H9 (cell line): ENCODE data around the gene B4GALNT4. TPM values are rescaled to one million over a fixed set of nuclear protein-coding genes. Genes with fewer than 3 reads are reported as not detected.

Experiments
- DNase-seq: peaks from one replicate; pipeline ENCODE4 v3.0.0-alpha.2; 2017
- H2AFZ ChIP-seq: one replicate; pipeline ENCODE4 v1.6.1; 2013; ENCODE audit warnings: mild to moderate bottlenecking, low read length, control low read depth, moderate library complexity
- H2AK5ac ChIP-seq: 2 replicates; pipeline ENCODE4 v1.6.1; 2013; ENCODE audit warnings: low read length, control low read depth, mixed read lengths; ENCODE audit not compliant: insufficient read length
- H2BK120ac ChIP-seq: one replicate; pipeline ENCODE4 v1.6.1; 2013; ENCODE audit warnings: low read depth, mild to moderate bottlenecking, low read length, control low read depth, inconsistent platforms; ENCODE audit not compliant: poor library complexity, severe bottlenecking
- H2BK12ac ChIP-seq: 2 replicates; pipeline ENCODE4 v1.6.1; 2013; ENCODE audit warnings: low read length, control low read depth, mixed read lengths, low read depth; ENCODE audit not compliant: insufficient read length
- H2BK15ac ChIP-seq: 2 replicates; pipeline ENCODE4 v1.6.1; 2013; ENCODE audit warnings: low read depth, low read length, control low read depth
- H2BK20ac ChIP-seq: one replicate; pipeline ENCODE4 v1.6.1; 2013; ENCODE audit warnings: low read depth, mild to moderate bottlenecking, low read length, control low read depth, inconsistent platforms; ENCODE audit not compliant: poor library complexity, severe bottlenecking
- H2BK5ac ChIP-seq: 2 replicates; pipeline ENCODE4 v1.6.1; 2013; ENCODE audit warnings: low read length, control low read depth, mixed read lengths; ENCODE audit not compliant: insufficient read length
- H3K14ac ChIP-seq: 2 replicates; pipeline ENCODE4 v1.6.1; 2013; ENCODE audit warnings: low read length, control low read depth; ENCODE audit not compliant: insufficient read depth
- H3K18ac ChIP-seq: 2 replicates; pipeline ENCODE4 v1.6.1; 2013; ENCODE audit warnings: low read depth, mild to moderate bottlenecking, mixed read lengths, low read length, control low read depth; ENCODE audit not compliant: insufficient read length
- H3K23ac ChIP-seq: 2 replicates; pipeline ENCODE4 v1.6.1; 2013; ENCODE audit warnings: low read length, control low read depth, mixed read lengths, low read depth; ENCODE audit not compliant: insufficient read length
- H3K23me2 ChIP-seq: 2 replicates; pipeline ENCODE4 v1.6.1; 2013; ENCODE audit warnings: low read depth, mild to moderate bottlenecking, mixed read lengths, low read length, control low read depth; ENCODE audit not compliant: insufficient read length, poor library complexity, severe bottlenecking
- H3K27ac ChIP-seq: 2 replicates; pipeline ENCODE4 v1.5.1; 2013; ENCODE audit warnings: low read length, control low read depth, mixed read lengths, low read depth; ENCODE audit not compliant: insufficient read length
- H3K27me3 ChIP-seq: 2 replicates; pipeline ENCODE4 v1.6.1; 2013; ENCODE audit warnings: low read length, control low read depth, inconsistent platforms; ENCODE audit not compliant: insufficient read depth
- H3K4ac ChIP-seq: 2 replicates; pipeline ENCODE4 v1.6.1; 2013; ENCODE audit warnings: low read depth, mild to moderate bottlenecking, control low read depth, inconsistent platforms, low read length, moderate library complexity
- H3K4me1 ChIP-seq: 2 replicates; pipeline ENCODE4 v1.6.1; 2013; ENCODE audit warnings: low read length, control low read depth, inconsistent platforms; ENCODE audit not compliant: insufficient read depth
- H3K4me2 ChIP-seq: 2 replicates; pipeline ENCODE4 v1.6.1; 2013; ENCODE audit warnings: low read length, control low read depth, mixed read lengths; ENCODE audit not compliant: insufficient read length, insufficient read depth
- H3K56ac ChIP-seq: 2 replicates; pipeline ENCODE4 v1.6.1; 2013; ENCODE audit warnings: low read depth, mild to moderate bottlenecking, mixed read lengths, low read length, control low read depth; ENCODE audit not compliant: insufficient read length
- H3K79me1 ChIP-seq: 2 replicates; pipeline ENCODE4 v1.6.1; 2013; ENCODE audit warnings: low read depth, mild to moderate bottlenecking, moderate library complexity, low read length, control low read depth, inconsistent platforms; ENCODE audit not compliant: insufficient read depth, poor library complexity, severe bottlenecking
- H3K79me2 ChIP-seq: 2 replicates; pipeline ENCODE4 v1.6.1; 2013; ENCODE audit warnings: low read length, control low read depth, inconsistent platforms; ENCODE audit not compliant: insufficient read depth
- H3K9ac ChIP-seq: 2 replicates; pipeline ENCODE4 v1.6.1; 2013; ENCODE audit warnings: low read length, control low read depth, mixed read lengths; ENCODE audit not compliant: insufficient read length; ENCODE audit errors: extremely low read depth
- H3K9me3 ChIP-seq: one replicate; pipeline ENCODE4 v1.6.1; 2013; ENCODE audit warnings: low read depth, low read length, inconsistent platforms; ENCODE audit not compliant: control insufficient read depth
- H3T11ph ChIP-seq: one replicate; pipeline ENCODE4 v1.6.1; 2013; ENCODE audit warnings: mild to moderate bottlenecking, low read length, control low read depth, inconsistent platforms
- H4K20me1 ChIP-seq: one replicate; pipeline ENCODE4 v1.6.1; 2013; ENCODE audit not compliant: control insufficient read depth, insufficient read length, insufficient read depth
- H4K5ac ChIP-seq: 2 replicates; pipeline ENCODE4 v1.6.1; 2013; ENCODE audit warnings: low read depth, mild to moderate bottlenecking, mixed read lengths, low read length, control low read depth; ENCODE audit not compliant: insufficient read length
- H4K8ac ChIP-seq: replicated peaks from 2 replicates; pipeline ENCODE4 v1.6.1; 2013; ENCODE audit warnings: low read length, control low read depth, mixed read lengths, low read depth; ENCODE audit not compliant: insufficient read length
- H4K91ac ChIP-seq: 2 replicates; pipeline ENCODE4 v1.6.1; 2013; ENCODE audit warnings: low read depth, mild to moderate bottlenecking, moderate library complexity, mixed read lengths, low read length, control low read depth; ENCODE audit not compliant: insufficient read length
- H3K27ac Mint-ChIP-seq, 3 experiments: 2 replicates in 2 of 3; 3 replicates in 1 of 3; pipeline ENCODE4 v1.8.0; 2020 to 2021; ENCODE audit warnings: mixed read lengths in 3 of 3, mild to moderate bottlenecking in 1 of 3, moderate library complexity in 1 of 3
- H3K27me3 Mint-ChIP-seq: 2 replicates; pipeline ENCODE4 v1.8.0; 2021; ENCODE audit warnings: low read depth, mild to moderate bottlenecking, moderate library complexity, mixed read lengths
- H3K36me3 Mint-ChIP-seq, 3 experiments: 2 replicates in 2 of 3; 3 replicates in 1 of 3; pipeline ENCODE4 v1.8.0; 2020 to 2021; ENCODE audit warnings: low read depth in 3 of 3, mixed read lengths in 3 of 3; ENCODE audit not compliant: insufficient read depth in 1 of 3
- H3K4me1 Mint-ChIP-seq, 2 experiments: 2 replicates each; pipeline ENCODE4 v1.8.0; 2020; ENCODE audit warnings: mixed read lengths in 2 of 2
- H3K4me3 Mint-ChIP-seq, 2 experiments: 2 replicates in 1 of 2; 3 replicates in 1 of 2; pipeline ENCODE4 v1.8.0; 2020 to 2021; ENCODE audit warnings: mild to moderate bottlenecking in 2 of 2, mixed read lengths in 2 of 2, moderate library complexity in 1 of 2
- H3K9me3 Mint-ChIP-seq, 2 experiments: 2 replicates in 1 of 2; 3 replicates in 1 of 2; pipeline ENCODE4 v1.8.0; 2020; ENCODE audit warnings: mild to moderate bottlenecking in 2 of 2, mixed read lengths in 2 of 2, moderate library complexity in 1 of 2
- WGBS: extraction: QIAGEN DNeasy Blood & Tissue Kit; methylation state at CpG from one replicate; pipeline ENCODE4 v1.1.7; 2013; ENCODE audit warnings: missing lambda C conversion rate, low lambda C conversion rate, mixed read lengths; ENCODE audit not compliant: insufficient read length; ENCODE audit errors: extremely low coverage; 5-methylcytosine and 5-hydroxymethylcytosine counted together
- total RNA-seq: library from RNA; stranded (reverse); gene quantifications from 2 replicates; pipeline ENCODE4 v1.2.1, GENCODE V29; 2021
- TF ChIP-seq, protein P1 (sequence below): fragments of 200-600 bp; sonication (generic); conservative IDR thresholded peaks from 3 replicates; pipeline ENCODE4 v1.8.0; 2021; ENCODE audit warnings: antibody characterized with exemption, mild to moderate bottlenecking

The B4GALNT4 gene
- total RNA-seq, 1 experiment from 2014 or later: 105 TPM

DNA sequence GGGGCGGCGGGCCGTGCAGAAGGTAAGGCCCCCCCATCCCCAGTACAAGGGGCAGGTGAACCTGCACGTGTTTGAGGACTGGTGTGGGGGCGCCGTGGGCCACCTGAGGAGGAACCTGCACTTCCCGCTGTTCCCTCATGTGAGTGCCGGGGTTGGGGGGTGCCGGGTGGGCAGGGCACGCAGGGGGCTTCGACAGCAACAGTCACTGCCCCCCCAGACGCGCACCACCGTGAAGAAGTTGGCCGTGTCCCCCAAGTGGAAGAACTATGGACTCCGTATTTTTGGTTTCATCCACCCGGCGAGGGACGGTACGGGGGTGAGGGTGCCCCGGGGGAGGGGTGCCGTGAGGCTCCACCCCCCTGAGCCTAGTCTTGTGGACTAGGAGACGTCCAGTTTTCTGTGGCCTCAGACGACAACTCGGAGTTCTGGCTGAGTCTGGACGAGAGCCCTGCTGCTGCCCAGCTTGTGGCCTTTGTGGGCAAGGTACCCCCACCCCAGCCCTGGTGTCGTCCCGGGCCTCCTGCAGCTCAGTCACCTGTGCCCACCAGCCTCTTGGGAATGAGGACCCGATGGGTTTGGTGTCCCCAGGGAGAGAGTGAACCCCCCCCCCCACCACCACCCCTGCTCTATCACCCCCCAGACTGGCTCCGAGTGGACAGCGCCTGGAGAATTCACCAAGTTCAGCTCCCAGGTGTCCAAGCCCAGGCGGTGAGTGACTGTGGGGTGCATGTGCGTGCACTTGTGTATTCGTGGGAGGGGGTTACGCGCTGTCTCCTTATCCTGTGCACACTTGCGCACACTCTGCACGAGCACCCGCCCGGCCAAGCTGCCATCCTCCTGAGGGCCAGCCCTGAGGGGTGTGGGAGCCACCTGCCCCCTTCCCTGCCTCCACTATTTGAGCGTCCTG, 3.8 kb downstream of the B4GALNT4 start:
- Mint-ChIP-seq H3K36me3 (peaks cover 31 to 43% (median 39%) of the 10 kb centered on the region in 3 experiments), H3K9me3 (no peaks in the 10 kb centered on the region; a peak in 1 of 5 replicates), H3K4me3 (no peak overlapping the region), H3K27ac (no peak overlapping the region), H3K4me1 (peaks cover 12 to 16% of the 10 kb centered on the region in 2 experiments), H3K27me3 (no peaks in the 10 kb centered on the region; the same call in 1 of the 2 replicates)
- H3K18ac ChIP-seq: no peak overlapping the region
- H3K27me3 ChIP-seq: no peaks in the 10 kb centered on the region
- H2BK15ac ChIP-seq: no peak overlapping the region
- no peak overlapping the region for H4K8ac ChIP-seq
- TF ChIP-seq, protein P1, sequence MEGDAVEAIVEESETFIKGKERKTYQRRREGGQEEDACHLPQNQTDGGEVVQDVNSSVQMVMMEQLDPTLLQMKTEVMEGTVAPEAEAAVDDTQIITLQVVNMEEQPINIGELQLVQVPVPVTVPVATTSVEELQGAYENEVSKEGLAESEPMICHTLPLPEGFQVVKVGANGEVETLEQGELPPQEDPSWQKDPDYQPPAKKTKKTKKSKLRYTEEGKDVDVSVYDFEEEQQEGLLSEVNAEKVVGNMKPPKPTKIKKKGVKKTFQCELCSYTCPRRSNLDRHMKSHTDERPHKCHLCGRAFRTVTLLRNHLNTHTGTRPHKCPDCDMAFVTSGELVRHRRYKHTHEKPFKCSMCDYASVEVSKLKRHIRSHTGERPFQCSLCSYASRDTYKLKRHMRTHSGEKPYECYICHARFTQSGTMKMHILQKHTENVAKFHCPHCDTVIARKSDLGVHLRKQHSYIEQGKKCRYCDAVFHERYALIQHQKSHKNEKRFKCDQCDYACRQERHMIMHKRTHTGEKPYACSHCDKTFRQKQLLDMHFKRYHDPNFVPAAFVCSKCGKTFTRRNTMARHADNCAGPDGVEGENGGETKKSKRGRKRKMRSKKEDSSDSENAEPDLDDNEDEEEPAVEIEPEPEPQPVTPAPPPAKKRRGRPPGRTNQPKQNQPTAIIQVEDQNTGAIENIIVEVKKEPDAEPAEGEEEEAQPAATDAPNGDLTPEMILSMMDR: no peak
- H3K4me1 ChIP-seq: no peaks in the 10 kb centered on the region
- no peak overlapping the region for H2BK120ac ChIP-seq
- H2BK5ac ChIP-seq: no peak overlapping the region
- H3K9me3 ChIP-seq: no peaks in the 10 kb centered on the region
- no peak overlapping the region for H2AK5ac ChIP-seq
- H3T11ph ChIP-seq: no peak overlapping the region
- no peak overlapping the region for H4K5ac ChIP-seq
- H3K79me1 ChIP-seq: peaks cover 9% of the 10 kb centered on the region
- H3K4me2 ChIP-seq: no peak overlapping the region
- H3K14ac ChIP-seq: no peak overlapping the region
- no peak overlapping the region for H3K56ac ChIP-seq
- no peak for DNase-seq
- no peak overlapping the region for H4K91ac ChIP-seq
- no peaks in the 10 kb centered on the region for H3K23me2 ChIP-seq
- H2BK12ac ChIP-seq: no peak overlapping the region
- H4K20me1 ChIP-seq: no peaks in the 10 kb centered on the region
- H2BK20ac ChIP-seq: no peak overlapping the region
- H2AFZ ChIP-seq: no peak overlapping the region
- no peak overlapping the region for H3K4ac ChIP-seq
- no peak overlapping the region for H3K27ac ChIP-seq
- no peak overlapping the region for H3K23ac ChIP-seq
- no peak overlapping the region for H3K9ac ChIP-seq
- no CpG with 5 or more reads among the region's 41 CpGs for WGBS
- no peaks in the 10 kb centered on the region for H3K79me2 ChIP-seq
